ENCODE data around the gene MLLT10. TPM values are rescaled to one million over a fixed set of nuclear protein-coding genes. Genes with fewer than 3 reads are reported as not detected.
A peak's percentile ranks its signal among the peaks of the same experiment; 100 is the strongest.

Gene MLLT10
- total RNA-seq, 1 experiment from 2014 or later, result 45.2 TPM

- Histone ChIP-seq H3K27me3 (ENCODE audit: insufficient read depth, low read length) (peaks cover 3% of the 10 kb centered on the region; the same call in 1 of the 2 replicates), H3K9ac (ENCODE audit: low read length) (peak overlapping the region; percentile 71), H3K4me3 (replicated peaks in 1 of 2; ENCODE audit: low read depth in 1 of 2, low read length in 2 of 2) (peak overlapping the region; percentile 63 to 80), H3K9me2 (ENCODE audit: insufficient read depth) (no peaks in the 10 kb centered on the region), H4K20me1 (ENCODE audit: insufficient read depth) (no peaks in the 10 kb centered on the region), H3K4me2 (ENCODE audit: low read length) (peak overlapping the region; percentile 90), H3K9me3 (ENCODE audit: control insufficient read depth in 1 of 2, insufficient read depth in 1 of 2, low read depth in 1 of 2, low read length in 2 of 2) (no peaks in the 10 kb centered on the region), H3K27ac (ENCODE audit: low read depth, low read length) (peak overlapping the region; percentile 83), H2AFZ (ENCODE audit: low read depth, low read length, poor library complexity, severe bottlenecking) (peak overlapping the region; percentile 88), H3K36me3 (ENCODE audit: control insufficient read depth in 1 of 2, insufficient read depth in 2 of 2, low read length in 2 of 2) (no peaks in the 10 kb centered on the region), H3K4me1 (ENCODE audit: control insufficient read depth in 1 of 2, insufficient read depth in 2 of 2, low read length in 2 of 2) (peaks cover 2 to 20% of the 10 kb centered on the region in 2 experiments; a peak in 2 of 4 replicates), H3K79me2 (ENCODE audit: insufficient read depth, low read length) (no peaks in the 10 kb centered on the region)
- CTCF ChIA-PET, result interaction anchor here (0.6 to 3.0 kb wide), 12 partner anchors 33 to 506 kb away, joined by 3 to 17 read pairs (median 5); partner anchors contain the start of gene DNAJC1
- peak; percentile 71 for ATAC-seq
- RAD21 ChIA-PET (ENCODE audit: low non-redundant PET in 1 of 2, low total read pairs in 2 of 2, uncharacterized antibody in 2 of 2, unreplicated experiment in 2 of 2), result interaction anchor here (0.6 to 1.6 kb wide), 7 partner anchors 28 to 550 kb away, joined by 3 to 8 read pairs (median 3); partner anchors contain the start of gene SKIDA1 (in 1 of the 2)
- POLR2A ChIA-PET, result interaction anchor here (0.6 to 1.5 kb wide), 6 partner anchors 20 to 1487 kb away, joined by 3 to 10 read pairs (median 4); no protein-coding TSS in a partner anchor
- intact Hi-C loops (cut with micrococcal nuclease), result loop anchor here (2.0 to 5.0 kb wide), 5 partner anchors 30 to 1490 kb away; no protein-coding TSS in a partner anchor
- BruUV-seq (replicated peaks), result no TSS peak
- DNase-seq (ENCODE audit: low read depth, low spot score), result peak; percentile 82
- TF ChIP-seq POLR2A (IDR thresholded peaks at IDR 0.05; ENCODE audit: borderline replicate concordance, extremely low read depth, insufficient read depth, insufficient read length) (peak; percentile 67), RAD21 (IDR thresholded peaks at IDR 0.05; ENCODE audit: low read depth) (peak; percentile 39; the same call in 1 of the 2 replicates), SRF (IDR thresholded peaks at IDR 0.05; ENCODE audit: low read depth) (no peak; the same call in 1 of the 2 replicates), MAX (IDR thresholded peaks at IDR 0.05) (peak; percentile 76), POLR2AphosphoS5 (IDR thresholded peaks at IDR 0.05; ENCODE audit: low read depth, low read length) (peak; percentile 66), ELF1 (IDR thresholded peaks at IDR 0.05; ENCODE audit: borderline replicate concordance, low read depth) (peak; percentile 39; the same call in 1 of the 2 replicates), SIN3A (IDR thresholded peaks at IDR 0.05; ENCODE audit: low read depth) (peak; percentile 81), YY1 (IDR thresholded peaks at IDR 0.05; ENCODE audit: extremely low read depth, insufficient replicate concordance, low read depth, low read length) (no peak), CTCF (IDR thresholded peaks at IDR 0.05 in 2 of 3, conservative IDR thresholded peaks at IDR 0.05 in 1 of 3; ENCODE audit: borderline replicate concordance in 1 of 3, insufficient read depth in 1 of 3, low read depth in 2 of 3, low read length in 2 of 3) (no peak), CBX3 (IDR thresholded peaks at IDR 0.05; ENCODE audit: low read depth) (peak; percentile 39; the same call in 1 of the 2 replicates), TCF7L2 (IDR thresholded peaks at IDR 0.05; ENCODE audit: borderline replicate concordance, extremely low read depth, insufficient read depth, insufficient read length) (no peak), ATF3 (IDR thresholded peaks at IDR 0.05) (no peak), FOSL1 (IDR thresholded peaks at IDR 0.05; ENCODE audit: low read depth) (no peak), EGR1 (IDR thresholded peaks at IDR 0.05; ENCODE audit: low read depth) (no peak), CEBPB (IDR thresholded peaks at IDR 0.05; ENCODE audit: low read depth) (0 out of 2 replicates have a peak, but pooled peaks have one; percentile 10), ZNF274 (IDR thresholded peaks at IDR 0.05; ENCODE audit: low read depth, low read length) (no peak), JUND (IDR thresholded peaks at IDR 0.05) (no peak), EZH2phosphoT487 (IDR thresholded peaks at IDR 0.05; ENCODE audit: borderline replicate concordance) (no peak), EZH2 (IDR thresholded peaks at IDR 0.05) (no peak), SP1 (IDR thresholded peaks at IDR 0.05; ENCODE audit: low read depth) (peak; percentile 44), ZBTB33 (IDR thresholded peaks at IDR 0.05; ENCODE audit: extremely low read depth, insufficient replicate concordance, low read length) (no peak)
These were observed 36.7 kb upstream of the MLLT10 start for GRCh38 chr10:21497177-21497807.
